HepG2 (cell line): Measurements from ENCODE around the gene PLCB1. TPM values are rescaled to one million over a fixed set of nuclear protein-coding genes. Genes with fewer than 3 reads are reported as not detected.

Source experiments
- ARID5B ChIP-seq: IDR thresholded peaks from 2 replicates; pipeline ENCODE4 v1.4.0; 2020; ENCODE audit warnings: mild to moderate bottlenecking, missing genetic modification reagents
- CC2D1A ChIP-seq: sonication (generic); formaldehyde crosslinking; IDR thresholded peaks from 2 replicates; pipeline ENCODE4 v1.8.1; 2023; ENCODE audit warnings: mild to moderate bottlenecking, missing genetic modification reagents
- GFI1 ChIP-seq: sonication (generic); formaldehyde crosslinking; IDR thresholded peaks from 2 replicates; pipeline ENCODE4 v1.5.0; 2020; ENCODE audit warnings: missing genetic modification reagents, mild to moderate bottlenecking, borderline replicate concordance
- GLI4 ChIP-seq: sonication (generic); formaldehyde crosslinking; IDR thresholded peaks from 2 replicates; pipeline ENCODE4 v1.5.1; 2020; ENCODE audit warnings: missing genetic modification reagents, mild to moderate bottlenecking, moderate library complexity, borderline replicate concordance
- NRL ChIP-seq: sonication (generic); formaldehyde crosslinking; IDR thresholded peaks from 2 replicates; pipeline ENCODE4 v1.5.0; 2020; ENCODE audit warnings: missing genetic modification reagents, mild to moderate bottlenecking, moderate library complexity, borderline replicate concordance
- REPIN1 ChIP-seq: sonication (generic); formaldehyde crosslinking; IDR thresholded peaks from 2 replicates; pipeline ENCODE4 v1.8.0; 2022; ENCODE audit warnings: missing genetic modification reagents, low read depth, mild to moderate bottlenecking, borderline replicate concordance
- SCMH1 ChIP-seq: sonication (generic); formaldehyde crosslinking; IDR thresholded peaks from 2 replicates; pipeline ENCODE4 v1.9.0; 2021; ENCODE audit warnings: missing genetic modification reagents, mild to moderate bottlenecking, borderline replicate concordance
- SRSF9 ChIP-seq: fragments of 200-400 bp; formaldehyde crosslinking; IDR thresholded peaks from 2 replicates; pipeline ENCODE4 v1.6.1; 2018; ENCODE audit warnings: borderline replicate concordance, mild to moderate bottlenecking, low read depth, low read length; ENCODE audit not compliant: insufficient read depth, poor library complexity, severe bottlenecking
- TAF15 ChIP-seq: fragments of 200-400 bp; formaldehyde crosslinking; IDR thresholded peaks from one replicate; pipeline ENCODE4 v1.6.1; 2018; ENCODE audit warnings: mild to moderate bottlenecking, low read depth, low read length; ENCODE audit not compliant: poor library complexity, severe bottlenecking
- ZBTB40 ChIP-seq, 2 experiments: fragments of 450-650 bp in 1 of 2; sonication (generic) in 1 of 2; formaldehyde crosslinking in 1 of 2; IDR thresholded peaks; 2 replicates each; pipeline versions ENCODE4 v1.6.1 to v1.8.0; 2016 to 2022; ENCODE audit warnings: antibody characterized with exemption in 1 of 2, mild to moderate bottlenecking in 1 of 2, missing genetic modification reagents in 1 of 2
- ZNF10 ChIP-seq: sonication (generic); formaldehyde crosslinking; IDR thresholded peaks from 2 replicates; pipeline ENCODE4 v1.4.0; 2020; ENCODE audit warnings: mild to moderate bottlenecking, low read depth, missing genetic modification reagents, borderline replicate concordance
- ZNF605 ChIP-seq: sonication (generic); formaldehyde crosslinking; IDR thresholded peaks from 2 replicates; pipeline ENCODE4 v1.8.0; 2022; ENCODE audit warnings: mild to moderate bottlenecking, missing genetic modification reagents
- ZNF629 ChIP-seq: sonication (generic); formaldehyde crosslinking; conservative IDR thresholded peaks from 2 replicates; pipeline ENCODE4 v1.5.0; 2020; ENCODE audit warnings: missing genetic modification reagents
- ZNF777 ChIP-seq: sonication (generic); formaldehyde crosslinking; IDR thresholded peaks from 2 replicates; pipeline ENCODE4 v1.4.0; 2020; ENCODE audit warnings: missing genetic modification reagents
- polyA plus RNA-seq, 8 experiments: library from polyadenylated mRNA; depleted of rRNA in 3 of 8; stranded (reverse) in 7 of 8; unstranded in 1 of 8; fragments of >200 nt; fragmentation: Illumina TruSeq in 4 of 8; extraction: Trizol in 4 of 8; gene quantifications; 2 replicates each; pipeline versions ENCODE4 v1.2.1 to v1.2.3, GENCODE V29; 2011 to 2016; ENCODE audit warnings: low read depth in 4 of 8, missing spikeins in 1 of 8, mixed read lengths in 1 of 8; ENCODE audit not compliant: insufficient read depth in 1 of 8
- total RNA-seq, 5 experiments: library from RNA; depleted of rRNA; stranded (reverse); fragments of >200 nt; fragmentation: Illumina TruSeq; extraction: Trizol; gene quantifications; 2 replicates each; pipeline ENCODE4 v1.2.3, GENCODE V29; 2016; ENCODE audit warnings: low read depth in 1 of 5

The PLCB1 gene
- total and polyA plus RNA-seq, 2 of the 13 experiments (the other 11 are each of a cell fraction or from before 2014, with no cell fraction given): 42.4 to 55.9 TPM

- TF ChIP-seq ZBTB40 (IDR thresholded peaks at IDR 0.05) (no peak), ZBTB40 (CRISPR knock-in tag; IDR thresholded peaks at IDR 0.05) (no peak), ZNF777 (CRISPR knock-in tag) (no peak), REPIN1 (CRISPR knock-in tag) (peak; percentile 32; the same call in 1 of the 2 replicates), CC2D1A (CRISPR knock-in tag) (no peak), ZNF605 (CRISPR knock-in tag) (no peak), ZNF10 (CRISPR knock-in tag) (no peak), SCMH1 (CRISPR knock-in tag) (no peak), NRL (no peak), ARID5B (peak; percentile 69), GFI1 (CRISPR knock-in tag) (no peak), TAF15 (no peak), SRSF9 (no peak), GLI4 (CRISPR knock-in tag) (no peak), ZNF629 (CRISPR knock-in tag) (0 out of 2 replicates have a peak, but pooled peaks have one; percentile 9)
Measured at GRCh38 chr20:8853805-8854338, 721.8 kb downstream of the PLCB1 start (continued).
